ENCODE measurements around the gene MAN2A1.

The MAN2A1 gene

GRCh38 chr5:109695005-109695926 is 5.5 kb downstream of the MAN2A1 start:
- no peak overlapping the region for H3K4me3 ChIP-seq (ENCODE audit: low read depth, low read length)

GRCh38 chr5:109697339-109697738 is 7.6 kb downstream of the MAN2A1 start:
- H3K4me3 ChIP-seq (ENCODE audit: low read depth, low read length), result no peak overlapping the region
- TF ChIP-seq CTCF (IDR thresholded peaks at IDR 0.05; ENCODE audit: control insufficient read depth, extremely low read depth, insufficient read depth), result no peak
- no peak for DNase-seq (ENCODE audit: low read depth)

More at GRCh38 chr5:109695005-109695926, 5.5 kb downstream of the MAN2A1 start:
- no peak for TF ChIP-seq CTCF (IDR thresholded peaks at IDR 0.05; ENCODE audit: control insufficient read depth, extremely low read depth, insufficient read depth)
- no peak for DNase-seq (ENCODE audit: low read depth)

GRCh38 chr5:109700516-109701153 is 10.9 kb downstream of the MAN2A1 start:
- no peak for TF ChIP-seq CTCF (IDR thresholded peaks at IDR 0.05; ENCODE audit: control insufficient read depth, extremely low read depth, insufficient read depth)
- no peak for DNase-seq (ENCODE audit: low read depth)
- no peak overlapping the region for H3K4me3 ChIP-seq (ENCODE audit: low read depth, low read length)

- no peak overlapping the region for H3K4me3 ChIP-seq (ENCODE audit: low read depth, low read length)
- no peak for DNase-seq (ENCODE audit: low read depth)
- no peak for TF ChIP-seq CTCF (IDR thresholded peaks at IDR 0.05; ENCODE audit: control insufficient read depth, extremely low read depth, insufficient read depth)
These were observed 11.5 kb downstream of the MAN2A1 start for GRCh38 chr5:109701252-109701651.

- no peak for TF ChIP-seq CTCF (IDR thresholded peaks at IDR 0.05; ENCODE audit: control insufficient read depth, extremely low read depth, insufficient read depth)
- H3K4me3 ChIP-seq (ENCODE audit: low read depth, low read length), result no peak overlapping the region
- no peak for DNase-seq (ENCODE audit: low read depth)
These were observed 12.1 kb downstream of the MAN2A1 start for GRCh38 chr5:109701792-109702191.

- no peak for TF ChIP-seq CTCF (IDR thresholded peaks at IDR 0.05; ENCODE audit: control insufficient read depth, extremely low read depth, insufficient read depth)
- no peak for DNase-seq (ENCODE audit: low read depth)
- H3K4me3 ChIP-seq (ENCODE audit: low read depth, low read length), result no peak overlapping the region
These were observed 13.4 kb downstream of the MAN2A1 start for GRCh38 chr5:109703166-109703565.

All from LNCaP clone FGC (cell line).